ENCODE measurements around the gene NEIL3.

GRCh38 chr4:177282284-177282835, 27.3 kb upstream of the NEIL3 start:
- TF ChIP-seq CTCF (conservative IDR thresholded peaks at IDR 0.05) (no peak), ZFX (IDR thresholded peaks at IDR 0.05) (no peak)
